GM12878 (cell line): ENCODE data around the gene GBX1. TPM values are rescaled to one million over a fixed set of nuclear protein-coding genes. Genes with fewer than 3 reads are reported as not detected.

Experiments
- ATAC-seq: fragments of 200-7000 bp; cut with Tn5 transposase; 3 replicates; pipeline ENCODE4 v1.9.1; 2020; ENCODE audit warnings: mild to moderate bottlenecking, moderate library complexity
- BruUV-seq: library from RNA; stranded (reverse); fragments of 400-500 nt; replicated peaks from 2 replicates; lab custom pipeline; 2021; lab: Mats Ljungman, UMichigan
- CTCF ChIA-PET: fragments of 300-600 bp; sonication (Branson Sonifier 250); formaldehyde crosslinking; extraction: SDS; loops from one replicate; lab custom pipeline; 2021; ENCODE audit warnings: inconsistent platforms; lab: Yijun Ruan, JAX
- POLR2A ChIA-PET: fragments of 350-600 bp; formaldehyde crosslinking; extraction: SDS; loops from one replicate; lab custom pipeline; 2021; ENCODE audit warnings: inconsistent platforms; lab: Charles Lee
- RAD21 ChIA-PET: fragments of 300-600 bp; sonication (Branson Sonifier 250); formaldehyde crosslinking; loops from one replicate; lab custom pipeline; 2023; ENCODE audit warnings: antibody characterized with exemption; ENCODE audit not compliant: unreplicated experiment; lab: Charles Lee
- SMC1A ChIA-PET: fragments of 300-600 bp; sonication (Branson Sonifier 250); formaldehyde crosslinking; loops from one replicate; lab custom pipeline; 2023; ENCODE audit not compliant: unreplicated experiment, uncharacterized antibody; lab: Charles Lee
- DNase-seq: peaks from one replicate; pipeline ENCODE4 v3.0.0-alpha.2; 2011; ENCODE audit warnings: low read depth, low spot score
- FAIRE-seq: peaks from 3 replicates; lab custom pipeline; 2011; peaks lifted over from hg19 to GRCh38; lab: Jason Lieb, UNC
- H2AFZ ChIP-seq: 2 replicates; pipeline ENCODE4 v1.6.0; 2011; ENCODE audit warnings: low read depth, low read length, control low read depth; ENCODE audit not compliant: control insufficient read depth
- H3K27ac ChIP-seq: 2 replicates; pipeline ENCODE4 v1.5.1; 2011; ENCODE audit warnings: control low read depth; ENCODE audit not compliant: control insufficient read depth, insufficient read depth
- H3K27me3 ChIP-seq, 2 experiments: replicated peaks in 1 of 2; 2 replicates each; pipeline versions ENCODE4 v1.6.0 to v1.6.1; 2011; ENCODE audit warnings: low read length in 1 of 2; ENCODE audit not compliant: control insufficient read depth in 2 of 2, insufficient read depth in 2 of 2
- H3K36me3 ChIP-seq, 2 experiments: 2 replicates each; pipeline ENCODE4 v1.5.1; 2011; ENCODE audit warnings: low read length in 1 of 2; ENCODE audit not compliant: control insufficient read depth in 2 of 2, insufficient read depth in 2 of 2
- H3K4me1 ChIP-seq: 2 replicates; pipeline ENCODE4 v1.6.1; 2011; ENCODE audit warnings: mild to moderate bottlenecking, low read length, moderate library complexity, mixed read lengths; ENCODE audit not compliant: control insufficient read depth, insufficient read depth
- H3K4me2 ChIP-seq: 2 replicates; pipeline ENCODE4 v1.6.0; 2011; ENCODE audit warnings: control low read depth; ENCODE audit not compliant: control insufficient read depth, insufficient read depth
- H3K4me3 ChIP-seq: fragments of 200-600 bp; sonication (generic); 2 replicates; pipeline ENCODE4 v1.5.1; 2016
- H3K79me2 ChIP-seq: 2 replicates; pipeline ENCODE4 v1.6.0; 2011; ENCODE audit warnings: low read length; ENCODE audit not compliant: control insufficient read depth, insufficient read depth
- H3K9ac ChIP-seq: 2 replicates; pipeline ENCODE4 v1.8.0; 2011; ENCODE audit warnings: low read length, control low read depth, mixed read lengths; ENCODE audit not compliant: control insufficient read depth, insufficient read depth
- H3K9me3 ChIP-seq: replicated peaks from 3 replicates; pipeline ENCODE4 v1.5.1; 2011; ENCODE audit warnings: mild to moderate bottlenecking, low read length; ENCODE audit not compliant: control insufficient read depth, insufficient read depth
- H4K20me1 ChIP-seq: 2 replicates; pipeline ENCODE4 v1.6.0; 2011; ENCODE audit not compliant: control insufficient read depth, insufficient read depth
- ELK1 ChIP-seq: IDR thresholded peaks from 2 replicates; pipeline ENCODE4 v1.6.1; 2012; ENCODE audit warnings: low read depth, low read length, improper control_type of control experiment
- EP300 ChIP-seq, 2 experiments: fragments of 150-350 bp in 1 of 2; IDR thresholded peaks; 2 replicates each; pipeline ENCODE4 v1.6.1; 2011 to 2012; ENCODE audit warnings: low read depth in 2 of 2, low read length in 2 of 2, borderline replicate concordance in 1 of 2, improper control_type of control experiment in 1 of 2, inconsistent platforms in 1 of 2; ENCODE audit not compliant: control insufficient read depth in 1 of 2
- HDAC6 ChIP-seq: fragments of 200-600 bp; sonication (generic); IDR thresholded peaks from one replicate; pipeline ENCODE4 v1.8.0; 2017; ENCODE audit warnings: antibody characterized with exemption; ENCODE audit not compliant: unreplicated experiment
- PML ChIP-seq: IDR thresholded peaks from 2 replicates; pipeline ENCODE4 v1.6.1; 2012; ENCODE audit warnings: low read length, inconsistent platforms
- POLR2AphosphoS2 ChIP-seq: IDR thresholded peaks from 2 replicates; pipeline ENCODE4 v1.6.1; 2011; ENCODE audit warnings: low read depth, mild to moderate bottlenecking, low read length, improper control_type of control experiment, moderate library complexity
- POU2F2 ChIP-seq: IDR thresholded peaks from 3 replicates; pipeline ENCODE4 v1.6.1; 2011; ENCODE audit warnings: low read depth, mild to moderate bottlenecking, low read length, borderline replicate concordance
- PRDM15 ChIP-seq: fragments of 450-650 bp; formaldehyde crosslinking; IDR thresholded peaks from 2 replicates; pipeline ENCODE4 v1.4.0; 2020; ENCODE audit warnings: mild to moderate bottlenecking, moderate library complexity
- RAD51 ChIP-seq: fragments of 450-650 bp; IDR thresholded peaks from 2 replicates; pipeline ENCODE4 v1.6.1; 2016; ENCODE audit warnings: moderate library complexity, mild to moderate bottlenecking, inconsistent platforms
- SKIL ChIP-seq: fragments of 450-650 bp; IDR thresholded peaks from 2 replicates; pipeline ENCODE4 v1.6.1; 2017; ENCODE audit warnings: mild to moderate bottlenecking, low read depth, inconsistent platforms; ENCODE audit not compliant: poor library complexity, severe bottlenecking
- SREBF1 ChIP-seq: IDR thresholded peaks from 2 replicates; pipeline ENCODE4 v1.6.1; 2012; ENCODE audit warnings: mild to moderate bottlenecking, low read length
- STAT3 ChIP-seq: IDR thresholded peaks from 2 replicates; pipeline ENCODE4 v1.6.1; 2011; ENCODE audit warnings: low read depth, low read length, improper control_type of control experiment
- ZNF274 ChIP-seq: IDR thresholded peaks from one replicate; pipeline ENCODE4 v1.8.0; 2011; ENCODE audit not compliant: insufficient read length, insufficient read depth
- WGBS: methylation state at CpG from one replicate; pipeline ENCODE4 v1.1.6; 2016; ENCODE audit warnings: low lambda C conversion rate; ENCODE audit not compliant: insufficient replicate concordance, insufficient coverage; ENCODE audit errors: missing lambda C conversion rate; 5-methylcytosine and 5-hydroxymethylcytosine counted together
- in situ Hi-C: fragments of 300-500 bp; cut with MboI; formaldehyde crosslinking; loops from 9 replicates; pipeline ENCODE4 v1.14.3; 2018; ENCODE audit warnings: mixed read lengths
- intact Hi-C: fragments of 100-400 bp; cut with micrococcal nuclease; formaldehyde crosslinking; loops from one replicate; pipeline ENCODE4 v1.14.2; 2022; ENCODE audit not compliant: unreplicated experiment
- polyA plus RNA-seq, 11 experiments: library from polyadenylated mRNA; depleted of rRNA in 4 of 11; unstranded in 6 of 11; stranded (reverse) in 5 of 11; fragments of >200 nt; fragmentation: Nextera tagmentation in 4 of 11; fragmentation: Illumina TruSeq in 1 of 11; extraction: Ambion mirVana in 4 of 11; extraction: Trizol in 1 of 11; gene quantifications; 1 replicate in 1 of 11; 2 replicates in 10 of 11; pipeline versions ENCODE4 v1.2.1 to v1.2.3, GENCODE V29; 2011 to 2016; ENCODE audit warnings: inconsistent platforms in 2 of 11, missing spikeins in 2 of 11, low read depth in 1 of 11
- total RNA-seq, 4 experiments: library from RNA; depleted of rRNA in 3 of 4; stranded (reverse); fragments of >200 nt in 3 of 4; fragmentation: Illumina TruSeq in 1 of 4; extraction: Trizol in 1 of 4; gene quantifications; 2 replicates each; pipeline versions ENCODE4 v1.2.1 to v1.2.3, GENCODE V29; 2013 to 2021

The GBX1 gene
- total and polyA plus RNA-seq, 10 of the 15 experiments (the other 5 are each of a cell fraction or from before 2014, with no cell fraction given) = not detected

DNA sequence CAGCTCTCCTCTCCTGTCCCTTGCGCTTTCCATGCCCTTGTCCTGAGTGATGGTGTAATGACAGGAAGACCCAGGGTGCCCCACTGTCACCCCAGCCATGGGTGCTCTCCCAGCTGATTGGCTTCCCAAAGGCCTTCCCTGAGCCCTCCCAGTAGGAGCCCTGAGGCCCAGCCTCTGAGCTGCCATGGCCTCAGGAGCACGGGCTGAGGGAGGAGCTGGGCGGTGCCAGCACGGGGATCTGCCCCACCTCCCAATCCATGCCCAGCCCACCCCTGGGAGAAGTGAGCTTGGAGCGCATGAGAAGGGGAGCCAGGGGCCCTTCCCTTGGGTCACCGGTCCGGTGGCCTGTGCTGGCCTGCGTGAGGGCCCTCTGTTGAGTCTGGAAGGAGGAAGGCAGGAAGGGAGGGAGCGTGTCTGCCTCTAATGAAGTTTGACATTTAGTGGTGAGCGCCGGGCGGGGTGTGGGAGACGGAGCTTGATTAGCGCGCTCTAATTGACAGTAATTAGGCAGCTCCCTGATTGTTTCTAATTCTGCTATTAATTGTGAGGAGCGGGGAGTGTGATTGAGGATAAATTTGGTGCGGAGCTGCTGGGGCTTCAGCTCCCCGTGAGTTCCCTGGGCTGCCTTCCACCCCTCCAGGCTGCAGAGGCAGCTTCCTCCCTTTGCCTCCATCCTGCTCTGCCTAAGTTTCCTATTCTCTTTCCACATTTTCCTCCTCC, 28.3 kb downstream of the GBX1 start:
- no peak for FAIRE-seq
- CTCF ChIA-PET = no interaction called here
- no peaks in the 10 kb centered on the region for H4K20me1 ChIP-seq
- H3K79me2 ChIP-seq = no peaks in the 10 kb centered on the region
- H3K9me3 ChIP-seq = no peaks in the 10 kb centered on the region
- WGBS = 91% methylated on average over 18 of the region's 18 CpGs
- in situ Hi-C loops = no loop called here
- POLR2A ChIA-PET = no interaction called here
- ATAC-seq = no peak
- H3K36me3 ChIP-seq = peaks cover 5 to 6% of the 10 kb centered on the region in 2 experiments; a peak in 3 of 4 replicates
- H3K4me2 ChIP-seq = no peak overlapping the region
- no peak overlapping the region for H3K27ac ChIP-seq
- SMC1A ChIA-PET = no interaction called here
- no peaks in the 10 kb centered on the region for H3K4me1 ChIP-seq
- intact Hi-C loops = no loop called here
- no peak overlapping the region for H2AFZ ChIP-seq
- DNase-seq = no peak
- BruUV-seq = no TSS peak
- RAD21 ChIA-PET = no interaction called here
- TF ChIP-seq SKIL (no peak), ELK1 (no peak), SREBF1 (no peak), ZNF274 (no peak), POLR2AphosphoS2 (no peak), HDAC6 (no peak), RAD51 (no peak), POU2F2 (no peak), STAT3 (no peak), PRDM15 (CRISPR knock-in tag) (no peak), EP300 (IDR thresholded peaks at IDR 0.05; ENCODE audit: borderline replicate concordance in 1 of 2, control insufficient read depth in 1 of 2, low read depth in 2 of 2, low read length in 2 of 2) (no peak), PML (no peak)
- H3K4me3 ChIP-seq = no peak overlapping the region
- no peak overlapping the region for H3K9ac ChIP-seq
- H3K27me3 ChIP-seq = no peaks in the 10 kb centered on the region
